ACHN (cell line): ENCODE results near the gene DGAT2.

Experiments
- DNase-seq: peaks from one replicate; pipeline ENCODE4 v3.0.0-alpha.2; 2015
- in situ Hi-C: cut with HindIII; loops from 2 replicates; pipeline ENCODE4 v1.10.0; 2017; ENCODE audit warnings: low sequenced_read_pairs, low pct_ligation_motif_present, low pct_unique_long_range_greater_than_20kb

Gene DGAT2

GRCh38 chr11:75775056-75775455, 6.5 kb downstream of the DGAT2 start:
- no peak for DNase-seq
- in situ Hi-C loops = no loop called here

DNA sequence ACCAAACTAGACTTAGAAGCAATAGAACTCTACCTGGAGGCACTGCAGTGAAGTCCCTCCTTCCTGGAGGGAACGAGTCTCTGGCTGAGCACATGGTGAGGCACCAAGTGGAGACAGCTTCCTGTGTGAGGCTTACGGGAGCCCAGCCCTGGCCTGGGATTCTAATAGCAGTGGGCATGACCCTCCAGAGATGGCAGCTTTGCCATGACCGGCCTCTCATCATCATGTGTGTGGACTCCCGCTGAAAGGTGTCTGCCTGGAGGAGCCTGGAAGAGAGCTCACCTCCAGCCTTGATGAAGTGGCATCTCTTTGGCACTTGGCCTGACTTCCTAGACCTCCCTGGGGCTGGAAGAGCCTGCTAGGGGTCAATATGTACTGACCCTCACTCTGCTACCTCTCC, 8.0 kb downstream of the DGAT2 start:
- in situ Hi-C loops = no loop called here
- DNase-seq = no peak

DNA sequence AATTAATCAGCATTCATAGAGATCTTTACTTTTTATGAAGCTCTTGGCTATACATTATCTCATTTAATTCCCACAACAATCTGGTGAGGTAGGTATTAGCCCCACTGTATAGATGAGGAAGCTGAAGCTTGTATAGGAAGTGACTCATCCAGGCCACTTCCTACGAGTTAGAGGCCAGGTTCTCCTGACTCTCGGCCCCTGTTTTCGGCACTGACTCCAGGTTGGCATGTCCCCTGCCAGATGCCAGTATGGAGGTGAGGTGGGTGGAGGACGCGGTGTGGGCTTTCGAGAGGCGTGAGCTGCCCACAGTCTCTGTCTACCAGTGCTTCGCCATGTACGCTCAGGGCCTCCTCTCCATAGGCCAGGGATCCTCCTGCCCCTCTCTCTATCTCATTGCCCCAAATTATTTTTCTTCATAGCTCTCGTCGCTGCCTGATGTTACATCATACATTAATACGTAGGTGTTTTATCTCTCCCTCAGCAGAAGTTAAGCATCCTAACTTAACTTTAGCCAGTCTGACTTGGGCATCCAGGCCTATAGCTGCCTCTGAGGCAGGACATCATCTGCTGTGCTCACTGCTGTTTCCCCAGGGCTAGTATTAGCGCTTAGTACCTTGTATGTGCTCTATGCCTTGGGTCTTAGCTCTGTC, 9.0 kb downstream of the DGAT2 start:
- in situ Hi-C loops = no loop called here

DNA sequence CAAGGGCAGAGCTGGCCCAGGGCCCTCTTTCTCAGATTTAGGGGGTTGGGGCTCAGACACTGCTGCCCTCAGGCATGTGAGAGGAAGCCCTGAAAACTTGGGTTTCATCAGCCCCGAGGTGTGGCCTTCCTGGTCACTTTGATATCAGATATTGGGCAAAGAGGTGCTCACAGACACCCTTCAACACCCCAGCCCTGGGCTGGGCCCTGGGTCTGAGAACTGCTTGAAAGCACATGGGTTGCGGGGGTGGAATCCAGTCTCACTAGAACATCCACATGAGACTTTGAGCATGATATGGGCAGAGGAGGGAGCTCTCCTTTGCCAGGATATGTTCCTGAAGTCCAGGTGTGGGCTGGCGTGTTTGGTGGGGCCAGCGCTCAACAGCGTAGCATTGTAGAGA, 10.4 kb downstream of the DGAT2 start:
- in situ Hi-C loops = no loop called here
- no peak for DNase-seq

More for the DNA sequence above, 9.0 kb downstream of the DGAT2 start:
- DNase-seq = no peak

DNA sequence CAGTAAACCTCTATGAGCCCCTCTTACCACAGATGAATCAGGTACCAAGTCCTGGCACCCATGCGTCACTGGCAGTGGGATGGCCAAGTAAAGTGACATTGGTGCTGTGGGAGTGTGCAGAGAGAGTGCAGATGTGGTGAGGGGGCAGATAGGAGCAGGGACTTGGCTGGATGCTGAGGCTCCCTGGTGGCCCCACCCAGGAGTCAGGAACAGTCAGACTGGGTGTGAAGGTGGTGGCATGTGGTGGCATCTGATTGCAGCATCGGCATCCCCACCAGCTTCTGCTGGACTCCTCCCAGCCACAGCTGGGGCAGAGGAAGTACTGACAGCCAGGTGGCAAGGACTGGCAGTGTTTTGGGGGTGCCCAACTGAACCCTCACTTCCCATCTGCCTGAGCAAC, 11.4 kb downstream of the DGAT2 start:
- no peak for DNase-seq
- in situ Hi-C loops = no loop called here

DNA sequence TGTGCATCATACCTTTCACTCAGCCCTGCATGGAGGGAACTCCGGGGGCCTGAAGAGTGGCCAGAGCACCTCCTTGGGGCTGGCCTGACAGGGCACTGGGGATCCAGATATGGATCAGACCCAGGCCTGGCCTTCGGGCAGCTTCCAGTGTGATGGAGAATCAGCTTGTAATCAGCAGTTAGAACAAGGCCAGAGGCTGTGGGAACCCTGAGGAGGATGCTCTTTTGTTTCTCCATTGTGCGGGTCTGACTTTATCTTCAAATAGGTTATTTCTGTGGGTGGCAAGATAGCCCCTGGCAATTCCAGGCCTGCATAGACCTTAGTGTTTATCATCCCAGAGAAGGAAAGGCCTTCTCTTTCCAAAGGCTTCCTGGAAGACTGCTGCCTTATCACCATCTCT, 12.3 kb downstream of the DGAT2 start:
- no peak for DNase-seq
- in situ Hi-C loops = no loop called here

GRCh38 chr11:75781296-75781695, 12.7 kb downstream of the DGAT2 start:
- in situ Hi-C loops = no loop called here
- no peak for DNase-seq

- in situ Hi-C loops = no loop called here
- no peak for DNase-seq
Measured at GRCh38 chr11:75781831-75782230, 13.3 kb downstream of the DGAT2 start.

- DNase-seq = no peak
- in situ Hi-C loops = no loop called here
Measured at GRCh38 chr11:75782540-75783263, 14.1 kb downstream of the DGAT2 start.

GRCh38 chr11:75783416-75784084, 15.0 kb downstream of the DGAT2 start:
- in situ Hi-C loops = no loop called here
- no peak for DNase-seq

- DNase-seq = no peak
- in situ Hi-C loops = no loop called here
Measured at GRCh38 chr11:75784085-75784478, 15.5 kb downstream of the DGAT2 start.

- in situ Hi-C loops = no loop called here
- no peak for DNase-seq
Measured at GRCh38 chr11:75784506-75784905, 15.9 kb downstream of the DGAT2 start.

DNA sequence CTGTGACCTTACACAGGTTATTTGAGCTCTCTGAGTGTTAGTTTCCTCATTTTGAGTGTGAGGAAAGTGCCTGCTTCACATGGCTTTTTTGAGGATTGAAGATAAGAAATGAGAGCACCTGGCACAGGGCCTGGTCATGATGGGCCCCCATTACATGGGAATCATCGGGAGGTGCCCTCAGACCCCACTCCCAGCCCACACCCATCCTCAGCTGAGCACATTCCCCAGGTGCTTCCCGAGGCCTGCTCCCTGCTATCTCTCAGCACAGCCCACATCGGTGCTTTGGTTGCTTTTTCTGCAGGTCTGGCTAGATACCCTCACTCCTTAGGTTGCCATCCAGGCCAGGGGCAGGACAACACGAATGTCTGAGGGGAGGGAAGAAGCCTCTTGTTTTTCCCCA, 16.6 kb downstream of the DGAT2 start:
- DNase-seq = no peak
- in situ Hi-C loops = no loop called here

- in situ Hi-C loops = no loop called here
- DNase-seq = peak; percentile 20
Measured at GRCh38 chr11:75786101-75786736, 17.6 kb downstream of the DGAT2 start.

GRCh38 chr11:75789521-75789920, 20.9 kb downstream of the DGAT2 start:
- in situ Hi-C loops = no loop called here
- DNase-seq = no peak

GRCh38 chr11:75790986-75791385, 22.4 kb downstream of the DGAT2 start:
- DNase-seq = no peak
- in situ Hi-C loops = no loop called here

DNA sequence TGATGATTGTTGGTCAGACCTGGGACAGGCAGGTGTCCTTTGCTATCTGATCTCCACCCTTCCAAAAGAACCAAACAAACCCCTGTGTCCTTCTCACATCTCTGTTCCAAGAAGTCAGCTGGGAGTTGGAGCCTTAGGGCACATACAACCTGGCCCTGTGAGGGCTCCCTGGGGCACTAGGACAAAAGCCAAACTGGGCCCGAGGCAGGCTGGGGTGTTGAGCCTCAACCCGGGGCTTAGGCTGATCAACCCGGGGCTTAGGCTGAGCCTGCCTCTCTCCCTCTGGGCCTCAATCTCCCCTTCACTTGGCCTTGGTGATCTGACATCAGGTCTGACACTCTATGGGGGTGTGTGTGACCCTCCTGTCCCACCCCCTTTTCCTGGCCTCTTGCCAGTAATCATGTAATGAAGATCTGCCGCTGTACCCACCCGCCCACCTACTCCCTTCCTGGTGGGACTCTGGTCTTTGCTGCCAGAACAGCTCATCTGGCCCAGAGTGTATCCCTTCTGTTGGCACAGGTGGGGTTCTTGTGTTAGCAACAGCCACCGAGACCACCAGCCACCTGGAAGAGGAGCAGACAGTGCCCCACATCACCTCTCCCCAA, 23.7 kb downstream of the DGAT2 start:
- in situ Hi-C loops = no loop called here

GRCh38 chr11:75792997-75793800, 24.6 kb downstream of the DGAT2 start:
- in situ Hi-C loops = no loop called here
- DNase-seq = no peak

More for the DNA sequence above, 23.7 kb downstream of the DGAT2 start:
- DNase-seq = no peak
